ENCODE measurements around the gene EXOC6. TPM values are rescaled to one million over a fixed set of nuclear protein-coding genes. Genes with fewer than 3 reads are reported as not detected.

EXOC6 gene, protein sequence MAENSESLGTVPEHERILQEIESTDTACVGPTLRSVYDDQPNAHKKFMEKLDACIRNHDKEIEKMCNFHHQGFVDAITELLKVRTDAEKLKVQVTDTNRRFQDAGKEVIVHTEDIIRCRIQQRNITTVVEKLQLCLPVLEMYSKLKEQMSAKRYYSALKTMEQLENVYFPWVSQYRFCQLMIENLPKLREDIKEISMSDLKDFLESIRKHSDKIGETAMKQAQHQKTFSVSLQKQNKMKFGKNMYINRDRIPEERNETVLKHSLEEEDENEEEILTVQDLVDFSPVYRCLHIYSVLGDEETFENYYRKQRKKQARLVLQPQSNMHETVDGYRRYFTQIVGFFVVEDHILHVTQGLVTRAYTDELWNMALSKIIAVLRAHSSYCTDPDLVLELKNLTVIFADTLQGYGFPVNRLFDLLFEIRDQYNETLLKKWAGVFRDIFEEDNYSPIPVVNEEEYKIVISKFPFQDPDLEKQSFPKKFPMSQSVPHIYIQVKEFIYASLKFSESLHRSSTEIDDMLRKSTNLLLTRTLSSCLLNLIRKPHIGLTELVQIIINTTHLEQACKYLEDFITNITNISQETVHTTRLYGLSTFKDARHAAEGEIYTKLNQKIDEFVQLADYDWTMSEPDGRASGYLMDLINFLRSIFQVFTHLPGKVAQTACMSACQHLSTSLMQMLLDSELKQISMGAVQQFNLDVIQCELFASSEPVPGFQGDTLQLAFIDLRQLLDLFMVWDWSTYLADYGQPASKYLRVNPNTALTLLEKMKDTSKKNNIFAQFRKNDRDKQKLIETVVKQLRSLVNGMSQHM
- total RNA-seq (43.7 TPM), polyA plus RNA-seq (12.8 TPM)

DNA sequence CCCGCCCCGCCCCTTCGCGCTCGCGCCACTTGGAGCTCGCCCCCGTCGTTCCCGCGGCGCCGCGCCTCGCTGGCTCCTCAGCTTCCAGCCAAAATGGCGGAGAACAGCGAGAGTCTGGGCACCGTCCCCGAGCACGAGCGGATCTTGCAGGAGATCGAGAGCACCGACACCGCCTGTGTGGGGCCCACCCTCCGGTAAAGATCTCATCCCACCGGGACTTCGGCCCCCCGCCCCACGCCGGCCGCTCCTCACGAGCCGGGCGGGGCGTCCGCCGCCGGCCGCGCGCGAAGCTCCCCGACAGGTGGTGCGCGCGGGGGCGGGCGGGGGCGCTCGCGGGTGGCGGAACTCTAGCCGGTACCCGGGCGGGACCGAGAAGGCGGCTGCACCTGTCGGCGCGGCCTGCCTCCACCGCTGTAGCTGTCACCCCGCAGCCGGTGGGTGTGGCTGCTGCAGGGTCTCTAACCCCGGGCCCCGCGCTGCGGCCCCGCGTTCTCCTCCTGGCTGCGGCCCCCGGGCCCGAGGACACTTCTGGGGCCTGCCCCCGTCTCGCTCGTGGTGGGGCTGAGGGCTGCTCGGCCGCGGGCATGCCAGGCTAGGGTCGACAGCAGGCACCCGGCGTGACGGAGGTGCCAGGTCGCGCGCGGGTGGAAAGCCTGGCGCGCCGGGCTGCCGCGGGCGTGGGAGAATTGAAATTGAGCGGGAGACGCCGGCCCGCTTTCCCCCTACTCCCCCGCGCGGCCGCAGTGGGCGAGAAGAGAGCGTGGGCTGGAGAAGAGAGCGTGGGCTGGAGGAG, at the start of gene EXOC6:
Gene EXOC6 (plus strand): TSS at position 80 of the 793 bp plus-strand sequence. CDS start 14 bp downstream, at position 94.
- Histone ChIP-seq H3K27ac (ENCODE audit: low read depth) (peak within 1 kb of the TSS; percentile 84), H3K4me1 (ENCODE audit: insufficient read depth) (no peaks in the 10 kb centered on the region), H3K36me3 (ENCODE audit: insufficient read depth) (no peaks in the 10 kb centered on the region), H3K4me3 (ENCODE audit: low read depth, low read length) (peak within 1 kb of the TSS; percentile 72)
- no peak for DNase-seq (ENCODE audit: extremely low spot score)
- WGBS, result under 1% methylated on average over 102 of the region's 103 CpGs

DNA sequence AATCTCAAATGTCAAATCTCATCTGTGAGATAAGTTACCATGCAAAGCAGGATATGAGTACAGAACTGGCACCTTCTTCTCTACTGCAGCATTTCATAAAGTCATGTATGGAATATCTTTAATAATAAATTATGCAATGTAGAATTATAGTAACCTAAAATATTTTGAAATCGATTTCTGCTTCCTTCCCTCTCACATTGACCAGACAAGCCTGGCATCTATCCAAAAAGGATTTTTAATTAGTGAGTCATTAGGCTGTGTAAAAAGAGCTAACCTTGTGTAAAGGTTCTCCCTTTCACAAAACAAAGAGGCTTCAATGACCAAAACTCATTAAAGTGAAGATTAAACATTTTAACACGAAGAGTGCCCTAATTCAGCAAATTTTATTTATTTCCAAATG, 48.8 kb upstream of the EXOC6 start:
- Histone ChIP-seq H3K4me3 (ENCODE audit: low read depth, low read length) (no peak overlapping the region), H3K4me1 (ENCODE audit: insufficient read depth) (no peaks in the 10 kb centered on the region), H3K27ac (ENCODE audit: low read depth) (no peak overlapping the region), H3K36me3 (ENCODE audit: insufficient read depth) (no peaks in the 10 kb centered on the region)
- WGBS, result 55% methylated on average over 2 of the region's 2 CpGs
- no peak for DNase-seq (ENCODE audit: extremely low spot score)

DNA sequence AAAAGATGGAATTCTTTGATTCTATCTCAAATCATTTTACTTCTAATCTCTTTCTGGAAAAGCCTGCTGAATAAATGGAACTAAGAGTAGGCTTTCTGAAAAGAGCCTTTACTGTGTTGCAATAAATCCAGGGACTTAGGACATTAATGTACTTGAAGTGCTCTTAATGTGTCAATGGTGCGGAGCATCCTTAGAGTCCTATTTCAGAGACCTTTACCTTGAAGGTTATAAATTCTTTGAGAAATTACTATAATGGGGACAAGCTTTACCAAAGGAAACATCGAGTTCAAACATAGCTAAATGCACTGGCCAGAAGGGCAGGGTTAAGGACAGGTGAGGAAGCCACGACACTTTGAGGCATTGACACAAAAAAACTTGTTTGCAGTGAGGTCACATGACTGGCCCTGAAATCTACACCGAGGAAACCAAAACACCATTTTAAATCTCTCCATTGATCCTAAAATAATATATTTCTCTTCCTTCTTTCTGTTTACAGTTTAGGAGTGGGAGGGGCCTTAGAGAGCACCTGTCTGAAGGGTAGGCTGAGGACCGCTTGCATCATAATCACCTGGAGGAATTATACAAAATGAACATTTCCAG, 48.1 kb upstream of the EXOC6 start:
- Histone ChIP-seq H3K36me3 (ENCODE audit: insufficient read depth) (no peaks in the 10 kb centered on the region), H3K4me3 (ENCODE audit: low read depth, low read length) (no peak overlapping the region), H3K27ac (ENCODE audit: low read depth) (no peak overlapping the region), H3K4me1 (ENCODE audit: insufficient read depth) (no peaks in the 10 kb centered on the region)
- WGBS, result 78% methylated on average over 5 of the region's 5 CpGs
- no peak for DNase-seq (ENCODE audit: extremely low spot score)

DNA sequence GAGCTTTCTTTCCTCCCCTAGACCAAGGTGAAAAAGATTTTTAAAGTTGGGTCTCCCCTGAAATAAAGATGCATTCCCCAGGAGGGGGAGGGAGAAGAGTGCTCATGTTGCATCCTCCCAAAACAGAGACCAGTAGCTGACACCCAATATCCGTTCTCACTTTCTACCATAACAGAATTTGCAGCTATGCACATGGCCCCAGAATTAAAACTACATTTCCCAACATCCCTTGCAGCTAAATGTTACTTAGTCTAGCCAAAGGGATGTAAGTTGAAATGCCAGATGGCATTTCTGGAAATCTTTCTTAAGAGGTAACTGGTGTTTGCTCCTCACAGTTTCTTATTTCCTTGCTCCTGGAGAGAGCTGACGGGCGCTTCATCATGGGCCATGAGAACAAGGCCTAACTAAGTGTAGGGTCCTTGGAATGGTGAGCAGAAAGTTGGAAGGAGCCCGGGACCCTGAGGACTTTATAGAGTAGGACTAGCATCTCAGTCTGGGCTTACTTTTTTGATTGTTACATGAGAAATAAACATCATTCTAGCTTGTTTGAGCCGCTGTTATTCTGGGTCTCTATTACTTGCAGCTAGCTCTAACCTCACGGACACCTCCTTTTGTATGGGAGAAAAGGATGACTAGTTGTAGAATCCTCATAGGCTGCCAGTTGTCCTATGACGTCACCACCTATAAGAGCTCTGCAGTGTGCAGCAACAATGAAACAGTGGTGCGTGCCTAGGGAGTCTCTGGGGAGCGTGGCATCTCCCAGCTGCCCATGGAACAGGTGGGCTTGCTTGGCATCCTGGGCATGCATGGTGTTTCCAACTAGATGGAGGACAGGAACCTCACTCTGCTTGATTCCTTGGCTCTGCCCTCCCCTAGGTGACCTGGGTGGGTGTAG, 46.1 kb upstream of the EXOC6 start:
- DNase-seq (ENCODE audit: extremely low spot score), result no peak
- WGBS, result 81% methylated on average over 9 of the region's 9 CpGs
- H3K4me1 ChIP-seq (ENCODE audit: insufficient read depth), result no peaks in the 10 kb centered on the region

DNA sequence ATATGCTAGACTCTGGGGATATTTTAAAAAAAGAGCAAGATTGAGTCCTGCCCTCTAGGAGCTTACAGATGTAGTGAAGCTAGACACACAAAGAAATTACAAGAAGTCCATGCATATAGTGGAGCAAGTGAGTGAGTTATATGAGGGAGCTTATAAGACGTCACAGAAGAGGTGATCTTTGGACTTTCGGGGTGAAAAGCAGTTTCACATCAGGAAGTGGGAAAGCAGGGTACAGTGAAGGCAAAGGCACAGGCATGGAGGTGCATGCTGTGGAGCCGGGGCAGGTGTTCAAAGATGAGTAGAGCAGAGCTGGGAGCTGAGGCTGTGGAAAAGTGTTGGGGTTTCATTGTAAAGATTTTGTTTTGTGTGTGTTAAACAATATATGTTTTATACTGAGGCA, 38.5 kb upstream of the EXOC6 start:
- H3K4me1 ChIP-seq (ENCODE audit: insufficient read depth), result no peaks in the 10 kb centered on the region
- no peak for DNase-seq (ENCODE audit: extremely low spot score)
- H3K36me3 ChIP-seq (ENCODE audit: insufficient read depth), result no peaks in the 10 kb centered on the region
- 89% methylated on average over 3 of the region's 3 CpGs for WGBS
- no peak overlapping the region for H3K27ac ChIP-seq (ENCODE audit: low read depth)
- no peak overlapping the region for H3K4me3 ChIP-seq (ENCODE audit: low read depth, low read length)

More for the DNA sequence above, 46.1 kb upstream of the EXOC6 start:
- no peak overlapping the region for H3K27ac ChIP-seq (ENCODE audit: low read depth)
- no peak overlapping the region for H3K4me3 ChIP-seq (ENCODE audit: low read depth, low read length)
- H3K36me3 ChIP-seq (ENCODE audit: insufficient read depth), result no peaks in the 10 kb centered on the region

DNA sequence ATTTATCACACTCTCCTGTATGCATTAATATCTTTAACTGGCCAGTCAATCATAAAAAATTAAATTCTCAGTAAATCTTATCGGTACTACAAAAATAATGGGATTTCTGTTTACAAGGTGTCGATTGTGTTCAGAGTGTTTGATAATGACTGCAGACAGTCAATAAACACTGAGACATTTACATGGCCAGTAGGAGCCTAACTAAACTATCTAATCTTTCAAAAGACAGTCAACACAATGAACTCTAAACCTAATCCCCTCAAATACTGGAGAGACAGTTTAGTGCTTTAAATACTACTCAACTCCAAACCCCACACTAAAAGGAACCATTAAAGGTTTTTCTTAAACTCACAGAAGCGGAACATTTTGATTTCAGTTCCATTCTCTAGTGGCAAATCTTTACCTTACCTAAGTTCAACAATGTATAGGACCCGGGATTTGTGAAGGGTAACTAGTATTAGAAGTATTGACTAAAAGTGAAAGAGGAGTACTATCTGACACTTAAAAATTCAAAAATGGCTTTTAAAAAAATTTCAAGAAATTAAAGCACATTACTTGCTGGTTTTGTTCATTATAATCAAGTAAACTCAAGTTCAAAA, 37.3 kb upstream of the EXOC6 start:
- Histone ChIP-seq H3K4me1 (ENCODE audit: insufficient read depth) (no peaks in the 10 kb centered on the region), H3K27ac (ENCODE audit: low read depth) (no peak overlapping the region), H3K4me3 (ENCODE audit: low read depth, low read length) (no peak overlapping the region), H3K36me3 (ENCODE audit: insufficient read depth) (no peaks in the 10 kb centered on the region)
- WGBS, result 34% methylated on average over 4 of the region's 4 CpGs
- no peak for DNase-seq (ENCODE audit: extremely low spot score)

DNA sequence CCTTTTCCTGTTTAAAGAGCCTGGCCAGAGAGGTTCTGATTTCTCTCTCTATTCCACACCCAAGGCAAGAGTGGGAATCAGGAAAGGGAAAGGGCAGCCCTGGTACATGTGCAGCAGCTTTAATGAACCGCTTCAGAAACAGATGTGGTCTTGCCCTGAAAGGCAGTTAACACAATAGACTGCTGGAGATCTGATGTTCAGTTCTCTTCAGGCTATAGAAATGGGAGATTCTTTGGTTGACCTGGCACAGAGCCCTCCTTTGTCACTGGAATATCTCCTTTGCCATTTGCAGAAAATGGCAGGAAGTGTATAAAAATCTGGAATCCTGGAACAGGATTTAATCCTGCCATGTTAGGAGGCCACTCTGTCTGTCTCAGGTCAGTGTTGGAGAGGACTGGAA, 36.3 kb upstream of the EXOC6 start:
- Histone ChIP-seq H3K4me3 (ENCODE audit: low read depth, low read length) (no peak overlapping the region), H3K4me1 (ENCODE audit: insufficient read depth) (no peaks in the 10 kb centered on the region), H3K36me3 (ENCODE audit: insufficient read depth) (no peaks in the 10 kb centered on the region), H3K27ac (ENCODE audit: low read depth) (no peak overlapping the region)
- WGBS, result 79% methylated on average over 1 of the region's 1 CpG
- no peak for DNase-seq (ENCODE audit: extremely low spot score)

DNA sequence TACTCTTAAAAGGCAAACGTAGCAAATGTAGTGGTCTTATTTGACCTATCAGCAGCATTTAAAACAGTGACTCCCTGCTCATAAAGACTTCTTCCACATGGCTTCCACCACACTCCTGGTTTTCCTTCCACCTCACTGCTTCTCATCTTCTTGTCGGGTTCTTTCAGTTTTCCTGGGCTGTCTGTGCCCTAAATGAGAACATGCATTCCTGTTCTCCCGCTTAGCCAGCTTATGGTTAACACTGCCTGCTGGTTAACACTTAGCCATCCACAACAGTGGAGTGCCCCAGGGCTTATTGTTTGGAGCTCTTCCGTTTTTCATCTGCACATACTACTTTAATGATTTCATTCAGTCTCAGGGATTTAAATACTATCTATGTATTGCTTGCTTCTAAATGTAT, 34.3 kb upstream of the EXOC6 start:
- WGBS, result 69% methylated on average over 4 of the region's 4 CpGs
- no peak overlapping the region for H3K4me3 ChIP-seq (ENCODE audit: low read depth, low read length)
- no peak overlapping the region for H3K27ac ChIP-seq (ENCODE audit: low read depth)
- no peaks in the 10 kb centered on the region for H3K4me1 ChIP-seq (ENCODE audit: insufficient read depth)
- no peak for DNase-seq (ENCODE audit: extremely low spot score)
- no peaks in the 10 kb centered on the region for H3K36me3 ChIP-seq (ENCODE audit: insufficient read depth)

DNA sequence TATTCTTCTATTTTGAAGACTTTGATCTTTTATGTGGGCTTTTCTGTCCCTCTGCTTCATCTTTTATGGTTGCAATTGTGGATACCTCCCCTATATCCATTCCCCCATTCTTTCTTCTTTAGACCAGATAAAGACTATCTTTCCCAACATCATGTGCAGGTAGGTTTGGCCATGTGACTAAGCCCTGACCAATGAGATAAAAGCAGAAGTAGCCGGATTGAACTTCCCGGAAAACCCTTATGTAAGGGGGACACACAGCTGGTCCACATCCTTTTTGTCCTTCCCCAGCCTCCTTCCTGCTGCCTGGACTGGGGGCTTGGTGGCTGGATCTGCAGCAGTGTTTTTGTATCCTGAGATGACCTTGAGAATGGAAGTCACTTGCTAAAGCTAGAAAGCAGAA, 33.5 kb upstream of the EXOC6 start:
- no peaks in the 10 kb centered on the region for H3K4me1 ChIP-seq (ENCODE audit: insufficient read depth)
- no peaks in the 10 kb centered on the region for H3K36me3 ChIP-seq (ENCODE audit: insufficient read depth)
- no peak overlapping the region for H3K27ac ChIP-seq (ENCODE audit: low read depth)
- 88% methylated on average over 2 of the region's 2 CpGs for WGBS
- no peak for DNase-seq (ENCODE audit: extremely low spot score)
- no peak overlapping the region for H3K4me3 ChIP-seq (ENCODE audit: low read depth, low read length)

DNA sequence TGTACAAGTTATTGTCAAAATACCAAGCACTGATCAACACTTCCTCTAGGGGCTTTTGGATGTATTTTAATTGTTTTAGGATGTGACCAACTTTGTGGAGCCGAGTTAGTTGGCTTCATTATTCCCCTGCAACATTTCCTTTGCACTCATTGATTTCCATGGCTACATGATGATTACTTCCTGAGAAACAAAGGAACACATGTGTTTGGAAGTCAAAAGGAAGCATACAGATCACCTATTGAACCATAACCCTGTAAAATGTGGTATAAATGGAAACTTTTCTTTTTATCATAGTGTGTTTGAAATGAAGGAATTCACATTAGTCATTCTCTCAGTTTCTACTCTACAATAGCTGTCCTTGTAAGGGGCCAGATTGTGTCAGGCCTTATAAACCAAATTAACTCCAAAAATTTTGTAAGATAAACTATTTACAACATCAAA, 32.2 kb upstream of the EXOC6 start:
- 36% methylated on average over 1 of the region's 1 CpG for WGBS
- no peak for DNase-seq (ENCODE audit: extremely low spot score)
- no peak overlapping the region for H3K4me3 ChIP-seq (ENCODE audit: low read depth, low read length)
- no peaks in the 10 kb centered on the region for H3K36me3 ChIP-seq (ENCODE audit: insufficient read depth)
- H3K4me1 ChIP-seq (ENCODE audit: insufficient read depth), result no peaks in the 10 kb centered on the region
- no peak overlapping the region for H3K27ac ChIP-seq (ENCODE audit: low read depth)

DNA sequence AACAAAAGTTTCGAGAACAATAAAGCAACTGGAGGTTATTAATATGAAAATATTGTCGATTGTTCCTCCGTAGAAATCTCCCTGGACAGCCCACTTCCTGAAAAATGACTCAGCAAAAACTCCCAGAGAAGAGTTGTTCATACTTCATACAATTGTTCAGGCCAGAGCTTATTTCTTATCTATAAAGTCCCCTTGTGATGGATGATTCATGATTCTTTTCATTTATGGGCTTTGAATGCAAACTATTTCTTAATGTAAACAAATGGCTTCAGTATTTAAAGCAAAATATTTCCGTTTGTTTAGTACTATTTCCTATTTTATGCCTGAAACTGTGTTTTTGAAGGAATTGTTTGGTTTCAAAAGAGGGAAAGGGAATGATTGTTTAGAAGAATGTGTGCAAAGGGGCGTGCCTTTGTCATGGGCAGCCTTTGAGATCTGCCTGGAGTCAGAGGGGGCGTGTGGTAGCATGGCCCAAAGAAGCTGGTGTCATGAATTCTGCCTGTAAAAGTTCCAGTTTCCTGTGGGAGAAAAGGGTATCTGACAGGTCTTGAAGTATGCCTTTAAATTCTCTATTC, 26.2 kb upstream of the EXOC6 start:
- DNase-seq (ENCODE audit: extremely low spot score), result no peak
- WGBS, result 9% methylated on average over 6 of the region's 6 CpGs
- H3K36me3 ChIP-seq (ENCODE audit: insufficient read depth), result no peaks in the 10 kb centered on the region
- H3K27ac ChIP-seq (ENCODE audit: low read depth), result no peak overlapping the region
- H3K4me3 ChIP-seq (ENCODE audit: low read depth, low read length), result no peak overlapping the region
- H3K4me1 ChIP-seq (ENCODE audit: insufficient read depth), result no peaks in the 10 kb centered on the region

DNA sequence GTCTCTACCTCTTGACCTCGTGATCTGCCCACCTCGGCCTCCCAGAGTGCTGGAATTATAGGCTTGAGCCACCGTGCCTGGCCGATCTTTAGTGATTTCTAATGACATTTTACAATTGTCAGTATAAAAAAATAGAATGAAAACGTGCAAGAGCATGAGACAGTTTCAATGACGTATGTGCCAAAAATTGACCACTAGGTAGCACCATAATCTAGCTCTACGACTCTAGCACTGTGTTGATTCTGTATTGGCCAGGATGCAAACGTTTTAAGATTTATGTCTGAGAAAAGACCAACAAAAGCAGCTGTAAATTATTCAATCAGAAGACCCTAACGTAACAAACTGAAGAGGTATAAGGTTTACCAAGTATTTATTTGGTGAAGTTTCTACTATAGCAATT, 25.4 kb upstream of the EXOC6 start:
- no peak for DNase-seq (ENCODE audit: extremely low spot score)
- Histone ChIP-seq H3K36me3 (ENCODE audit: insufficient read depth) (no peaks in the 10 kb centered on the region), H3K27ac (ENCODE audit: low read depth) (no peak overlapping the region), H3K4me1 (ENCODE audit: insufficient read depth) (no peaks in the 10 kb centered on the region), H3K4me3 (ENCODE audit: low read depth, low read length) (no peak overlapping the region)
- WGBS, result 74% methylated on average over 9 of the region's 9 CpGs

Data from urinary bladder (tissue), 4 donors.